ENCODE results near the gene RIMS3. TPM values are rescaled to one million over a fixed set of nuclear protein-coding genes. Genes with fewer than 3 reads are reported as not detected.
"Not testable (repeated sequence)": the region's sequence is repeated elsewhere in the genome, so short reads cannot be mapped to it uniquely, and the experiment has no call there.

Gene RIMS3
- total RNA-seq, 1 experiment from 2014 or later: 0.11 TPM

- DNase-seq (ENCODE audit: low read depth): no peak
These were observed 32.0 kb downstream of the RIMS3 start for GRCh38 chr1:40633523-40633922.

DNA sequence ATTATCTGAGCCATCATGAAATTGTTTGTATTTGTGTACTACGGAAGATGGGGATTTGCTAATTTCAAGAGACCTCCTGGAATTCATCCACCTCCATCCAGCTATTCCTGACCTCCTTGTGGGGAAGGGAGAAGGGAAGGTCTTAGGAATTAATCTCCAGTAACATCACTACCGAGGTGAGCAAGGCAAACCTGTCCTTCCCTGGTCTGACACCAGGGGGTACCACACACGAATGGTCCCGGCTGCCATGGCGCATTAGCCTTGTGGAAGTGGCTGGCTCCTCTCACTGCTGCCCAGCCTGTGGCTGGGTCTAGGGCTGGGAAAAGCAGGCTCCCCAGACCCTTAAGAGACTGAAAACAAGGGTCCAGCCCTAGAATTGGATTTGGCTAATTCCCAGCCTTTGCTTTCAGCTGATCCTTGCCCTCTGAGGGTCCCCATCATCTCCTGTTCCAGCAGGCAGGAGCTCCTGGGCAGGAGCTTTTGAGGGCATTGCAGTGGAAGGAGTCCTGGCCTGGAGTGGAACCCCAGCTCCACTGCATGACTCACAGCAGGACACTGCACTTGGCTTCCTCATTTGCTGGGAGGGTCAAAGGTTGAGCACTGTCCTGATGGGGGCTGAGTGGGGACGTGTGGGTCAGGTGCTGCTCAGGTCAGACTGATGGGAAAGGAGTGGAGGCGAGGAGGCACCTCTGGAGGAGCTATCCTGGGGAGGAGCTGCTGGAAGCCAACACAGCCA, 34.8 kb downstream of the RIMS3 start:
- no peak for DNase-seq (ENCODE audit: low read depth)

- not testable (repeated sequence) for DNase-seq (ENCODE audit: low read depth)
These were observed 35.9 kb downstream of the RIMS3 start for GRCh38 chr1:40629546-40629945.

DNA sequence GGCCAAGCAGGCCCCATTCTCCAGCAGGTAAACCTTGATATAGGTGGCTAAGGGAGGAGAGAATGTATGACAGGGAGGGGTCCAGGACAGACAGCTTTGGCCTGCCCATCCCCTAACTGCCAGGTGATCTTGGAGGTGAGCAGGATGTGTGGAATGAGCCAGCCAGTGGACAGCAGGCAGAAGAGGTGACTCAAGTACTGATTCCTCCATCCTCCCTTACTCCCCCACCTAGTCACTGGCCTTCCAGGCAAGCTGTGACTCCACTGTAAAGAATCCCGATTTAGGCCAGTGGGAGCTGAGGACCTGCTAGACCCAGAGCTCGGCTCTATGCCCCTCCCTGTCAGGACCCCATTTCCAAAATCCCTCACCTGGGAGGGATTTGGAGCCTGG, 36.6 kb downstream of the RIMS3 start:
- DNase-seq (ENCODE audit: low read depth): no peak

- no peak for DNase-seq (ENCODE audit: low read depth)
These were observed 37.2 kb downstream of the RIMS3 start for GRCh38 chr1:40627987-40628902.

- DNase-seq (ENCODE audit: low read depth): no peak
These were observed 39.1 kb downstream of the RIMS3 start for GRCh38 chr1:40626383-40626770.

GRCh38 chr1:40625476-40626382, 39.8 kb downstream of the RIMS3 start:
- DNase-seq (ENCODE audit: low read depth): peak; percentile 55

GRCh38 chr1:40625076-40625475, 40.4 kb downstream of the RIMS3 start:
- peak; percentile 33 for DNase-seq (ENCODE audit: low read depth)

DNA sequence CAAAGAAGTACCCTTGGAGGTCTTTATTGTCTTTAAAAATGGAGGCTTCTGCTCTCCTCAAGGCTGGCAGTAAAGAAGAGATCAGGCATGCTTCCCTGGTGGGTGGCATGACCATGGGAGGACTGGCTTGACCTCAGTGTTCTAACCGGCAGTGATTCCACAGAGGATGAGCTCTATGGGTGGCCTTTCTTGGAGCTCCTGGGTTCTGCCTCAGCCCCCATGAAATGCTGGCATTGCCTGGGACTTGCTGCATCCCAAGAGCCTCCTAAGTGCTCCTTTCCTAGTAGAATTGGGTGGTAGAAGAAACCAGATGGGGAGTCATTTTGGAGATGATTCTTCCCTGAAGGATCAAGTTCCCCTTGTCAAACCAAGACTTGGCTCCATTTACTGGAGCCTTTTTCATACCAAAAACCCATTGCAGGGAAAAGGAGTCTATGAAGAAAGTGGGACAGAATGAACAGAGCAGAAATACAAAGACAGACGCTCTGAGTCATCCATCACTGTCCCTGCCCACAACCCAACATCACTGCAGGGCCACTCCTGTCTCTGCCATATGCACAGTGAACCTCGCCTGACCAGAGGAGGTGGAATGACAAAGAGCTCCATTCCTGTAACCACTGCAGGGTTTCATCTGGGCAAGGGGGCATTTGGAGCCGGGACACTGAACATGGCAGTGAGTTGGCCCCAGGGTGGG, 42.4 kb downstream of the RIMS3 start:
- no peak for DNase-seq (ENCODE audit: low read depth)

DNA sequence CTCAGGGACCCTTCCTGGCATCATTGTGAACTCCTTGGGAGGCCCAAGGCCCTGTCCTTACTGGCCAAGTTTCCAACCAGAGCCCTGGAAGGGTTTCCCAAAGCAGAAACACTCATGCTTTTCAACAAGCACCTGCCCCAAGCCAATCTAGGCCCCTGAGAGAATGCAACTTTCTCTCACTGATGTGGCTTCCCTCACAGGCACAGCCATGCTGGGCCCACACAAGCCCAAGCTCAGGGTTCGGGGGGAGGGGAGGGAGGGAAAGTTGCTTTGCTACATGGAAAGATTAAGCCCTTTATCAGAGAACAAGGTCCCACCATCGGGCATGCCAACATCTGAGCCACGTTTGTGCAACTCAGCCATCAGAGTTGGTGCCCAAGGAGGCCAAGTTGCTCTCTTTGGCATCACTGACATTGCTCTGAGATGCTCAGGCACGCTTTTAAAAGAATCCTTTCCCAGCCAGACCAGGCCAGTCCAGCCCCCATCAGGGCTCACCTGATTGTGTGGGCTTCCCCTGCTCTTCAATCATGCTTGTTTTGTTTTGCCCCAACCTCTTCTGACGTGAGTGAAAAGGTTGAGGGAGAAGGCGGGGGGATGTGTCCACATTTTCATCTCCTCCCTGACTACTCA, 43.5 kb downstream of the RIMS3 start:
- no peak for DNase-seq (ENCODE audit: low read depth)

- no peak for DNase-seq (ENCODE audit: low read depth)
These were observed 44.8 kb downstream of the RIMS3 start for GRCh38 chr1:40620586-40621210.

GRCh38 chr1:40620150-40620549, 45.3 kb downstream of the RIMS3 start:
- DNase-seq (ENCODE audit: low read depth): no peak

DNA sequence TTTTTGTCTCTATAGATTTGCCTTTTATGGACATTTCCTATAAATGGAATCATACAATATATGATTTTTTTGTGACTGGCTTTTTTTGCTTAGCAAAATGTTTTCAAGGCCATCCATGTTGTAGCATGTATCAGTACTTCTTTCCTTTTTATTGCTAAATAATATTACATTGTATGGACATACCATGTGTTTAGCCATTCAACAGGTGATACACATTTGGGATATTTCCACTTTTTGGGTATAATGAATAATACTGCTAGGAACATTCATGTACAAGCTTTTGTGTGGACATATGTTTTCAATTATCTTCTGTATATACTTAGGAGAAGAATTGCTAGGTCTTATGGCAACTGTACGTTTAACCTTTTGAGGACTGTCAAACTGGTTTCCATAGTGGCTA, 47.4 kb downstream of the RIMS3 start:
- DNase-seq (ENCODE audit: low read depth): no peak

DNA sequence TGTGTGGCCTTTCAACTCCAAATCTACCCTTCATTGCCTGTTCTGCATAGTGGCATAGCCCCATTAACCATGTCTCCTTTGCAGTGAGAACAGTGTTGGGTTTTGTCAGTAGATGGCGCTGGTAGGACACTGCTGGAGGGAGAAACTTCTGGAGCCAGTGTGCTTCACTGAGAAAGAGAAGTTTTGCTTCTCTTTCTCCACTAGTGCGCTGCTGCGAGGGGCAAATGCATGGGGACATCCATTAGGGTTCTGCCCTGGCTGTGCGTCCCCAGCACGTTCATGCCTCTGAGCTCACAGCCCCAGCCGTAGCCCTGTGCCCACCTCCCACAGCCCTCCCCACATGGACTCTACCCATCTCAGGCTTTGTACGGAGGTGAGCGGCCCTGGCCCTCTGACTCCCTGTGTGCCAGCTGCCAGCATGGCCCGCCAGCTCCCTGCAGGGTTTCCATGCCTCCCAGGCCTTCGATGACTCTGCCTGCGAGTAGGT, 53.1 kb downstream of the RIMS3 start:
- DNase-seq (ENCODE audit: low read depth): peak; percentile 62

GRCh38 chr1:40610156-40610555, 55.3 kb downstream of the RIMS3 start:
- DNase-seq (ENCODE audit: low read depth): no peak

GRCh38 chr1:40607921-40608320, 57.6 kb downstream of the RIMS3 start:
- DNase-seq (ENCODE audit: low read depth): no peak

DNA sequence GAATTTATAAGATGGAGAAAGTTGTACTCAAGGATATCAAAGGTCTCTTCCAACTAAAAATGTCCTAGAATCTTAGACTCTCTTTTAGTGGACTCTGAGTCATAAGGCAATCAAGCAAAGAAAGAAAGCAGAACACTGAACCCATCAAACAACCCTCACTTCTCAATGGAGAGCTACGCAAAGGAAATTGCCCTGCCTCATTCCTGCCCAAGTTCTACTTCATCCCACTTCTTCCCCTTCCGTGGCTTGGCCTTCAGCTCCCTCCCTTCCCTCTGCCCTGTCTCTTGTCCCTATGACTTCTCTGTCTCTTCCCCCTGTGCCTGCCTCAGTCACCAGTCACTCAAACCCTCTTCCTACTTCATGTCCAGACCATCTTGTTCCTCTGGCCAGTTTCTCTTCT, 58.5 kb downstream of the RIMS3 start:
- no peak for DNase-seq (ENCODE audit: low read depth)

DNA sequence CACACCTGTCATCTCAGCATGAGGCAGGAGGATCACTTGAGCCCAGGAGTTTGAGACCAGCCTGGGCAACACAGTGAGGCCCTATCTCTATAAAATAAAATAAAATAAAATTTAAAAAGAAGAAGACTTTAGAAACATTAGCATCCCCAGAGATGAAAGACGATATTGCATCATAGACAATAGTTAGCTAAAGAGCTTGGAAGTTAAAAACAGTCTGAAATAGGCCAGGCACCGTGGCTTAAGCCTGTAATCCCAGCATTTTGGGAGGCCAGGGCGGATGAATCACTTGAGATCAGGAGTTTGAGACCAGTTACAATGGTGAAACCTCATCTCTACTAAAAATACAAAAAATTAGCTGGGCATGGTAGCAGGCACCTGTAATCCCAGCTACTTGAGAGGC, 59.3 kb downstream of the RIMS3 start:
- DNase-seq (ENCODE audit: low read depth): no peak

GRCh38 chr1:40599926-40600325, 65.6 kb downstream of the RIMS3 start:
- no peak for DNase-seq (ENCODE audit: low read depth)

GRCh38 chr1:40595623-40596022, 69.9 kb downstream of the RIMS3 start:
- DNase-seq (ENCODE audit: low read depth): no peak

Measured in LHCN-M2 (cell line).